Measurements from ENCODE around the gene FANCC. TPM values are rescaled to one million over a fixed set of nuclear protein-coding genes. Genes with fewer than 3 reads are reported as not detected.

Gene FANCC
- total and polyA plus RNA-seq, 2 of the 8 experiments (the other 6 are each of a cell fraction or from before 2014, with no cell fraction given) = 7.8 to 15.2 TPM

GRCh38 chr9:95137587-95138145, 179.8 kb downstream of the FANCC start:
- Histone ChIP-seq H2BK12ac (ENCODE audit: low read depth, low read length) (no peak overlapping the region), H3K9ac (replicated peaks in 1 of 4; ENCODE audit: extremely low read depth in 1 of 4, low read depth in 3 of 4, low read length in 3 of 4) (no peak overlapping the region), H3K4ac (replicated peaks; ENCODE audit: insufficient read length, low read depth, low read length) (no peak overlapping the region), H4K20me1 (replicated peaks in 1 of 2; ENCODE audit: control insufficient read depth in 1 of 2, insufficient read depth in 2 of 2, low read length in 2 of 2) (no peaks in the 10 kb centered on the region), H3K4me2 (ENCODE audit: insufficient read depth in 1 of 2, low read depth in 2 of 2, low read length in 2 of 2) (no peak overlapping the region), H3K79me1 (ENCODE audit: low read depth, low read length) (no peaks in the 10 kb centered on the region), H2AFZ (ENCODE audit: low read length) (no peak overlapping the region), H3K14ac (ENCODE audit: insufficient read length) (no peak overlapping the region), H3K4me1 (replicated peaks in 1 of 4; ENCODE audit: control insufficient read depth in 3 of 4, insufficient read depth in 4 of 4, low read length in 3 of 4) (peaks cover 0 to 2% (median 0%) of the 10 kb centered on the region in 4 experiments; a peak in 1 of 7 replicates), H3K9me3 (ENCODE audit: insufficient read depth in 2 of 2, low read depth in 1 of 2, low read length in 1 of 2) (no peaks in the 10 kb centered on the region), H2BK5ac (ENCODE audit: low read depth, low read length) (no peak overlapping the region), H3K4me3 (ENCODE audit: extremely low read depth in 1 of 4, insufficient read depth in 2 of 4, low read depth in 3 of 4, low read length in 4 of 4) (no peak overlapping the region), H3K18ac (ENCODE audit: extremely low read depth, low read length) (no peak overlapping the region), H3K79me2 (ENCODE audit: control insufficient read depth in 1 of 2, insufficient read depth in 2 of 2, low read length in 2 of 2) (no peaks in the 10 kb centered on the region), H3K27ac (ENCODE audit: low read depth, low read length) (no peak overlapping the region), H4K91ac (replicated peaks; ENCODE audit: insufficient read length, low read length) (peak overlapping the region; percentile 27), H4K5ac (ENCODE audit: insufficient read length, low read depth, low read length) (no peak overlapping the region), H2BK20ac (ENCODE audit: low read length) (no peak overlapping the region), H3K36me3 (ENCODE audit: control insufficient read depth in 2 of 4, insufficient read depth in 4 of 4, low read length in 3 of 4) (no peaks in the 10 kb centered on the region), H3K23me2 (ENCODE audit: low read depth, low read length) (no peaks in the 10 kb centered on the region), H3K23ac (ENCODE audit: insufficient read length) (no peak overlapping the region), H3K27me3 (replicated peaks in 1 of 4; ENCODE audit: control insufficient read depth in 3 of 4, extremely low read depth in 1 of 4, insufficient read depth in 3 of 4, low read length in 3 of 4) (no peaks in the 10 kb centered on the region), H2BK15ac (ENCODE audit: low read length) (no peak overlapping the region; the same call in 1 of the 2 replicates), H2BK120ac (replicated peaks; ENCODE audit: low read depth, low read length) (no peak overlapping the region), H4K8ac (ENCODE audit: extremely low read depth, insufficient read depth, low read length) (no peak overlapping the region), H2AK5ac (ENCODE audit: low read depth, low read length) (no peak overlapping the region), H3K56ac (replicated peaks; ENCODE audit: insufficient read length, low read depth, low read length) (no peak overlapping the region)
- ChIA-PET POLR2A (ENCODE audit: partially characterized antibody) (no interaction called here), CTCF (ENCODE audit: partially characterized antibody) (interaction anchor here (0.6 to 3.0 kb wide), 7 partner anchors 8 to 456 kb away, joined by 3 to 14 read pairs (median 9); no protein-coding TSS in a partner anchor)
- no peak for FAIRE-seq
- 97% methylated on average over 13 of the region's 14 CpGs; no CpG with 5 or more reads in 1 of the 2 experiments for WGBS, 2 experiments (ENCODE audit: extremely low coverage in 1 of 2, insufficient coverage in 1 of 2, insufficient read length in 1 of 2, insufficient replicate concordance in 2 of 2, low coverage in 1 of 2, low lambda C conversion rate in 2 of 2, missing lambda C conversion rate in 1 of 2)
- TF ChIP-seq EGR1 (IDR thresholded peaks at IDR 0.05; ENCODE audit: borderline replicate concordance, low read depth, low read length) (no peak), RNF2 (IDR thresholded peaks at IDR 0.05; ENCODE audit: borderline replicate concordance, low read depth, low read length, missing control alignments, poor library complexity, severe bottlenecking) (no peak), SIX5 (IDR thresholded peaks at IDR 0.05; ENCODE audit: low read depth, low read length) (no peak), NRF1 (IDR thresholded peaks at IDR 0.05; ENCODE audit: low read depth, low read length) (no peak), CBX5 (IDR thresholded peaks at IDR 0.05; ENCODE audit: low read depth, low read length) (no peak), PHF8 (conservative IDR thresholded peaks at IDR 0.05; ENCODE audit: low read depth, low read length) (no peak), SUZ12 (IDR thresholded peaks at IDR 0.05; ENCODE audit: low read length) (no peak), HDAC6 (IDR thresholded peaks at IDR 0.05; ENCODE audit: low read depth, low read length) (no peak), RBBP5 (IDR thresholded peaks at IDR 0.05; ENCODE audit: borderline replicate concordance, low read depth, low read length) (no peak), CHD1 (IDR thresholded peaks at IDR 0.05; ENCODE audit: low read depth, low read length) (no peak), GTF2F1 (IDR thresholded peaks at IDR 0.05; ENCODE audit: borderline replicate concordance, low read depth, low read length) (no peak)
- TF ChIP-seq, protein P1, sequence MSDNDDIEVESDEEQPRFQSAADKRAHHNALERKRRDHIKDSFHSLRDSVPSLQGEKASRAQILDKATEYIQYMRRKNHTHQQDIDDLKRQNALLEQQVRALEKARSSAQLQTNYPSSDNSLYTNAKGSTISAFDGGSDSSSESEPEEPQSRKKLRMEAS (IDR thresholded peaks at IDR 0.05) = no peak
- no peak for DNase-seq (ENCODE audit: low read depth in 1 of 2, low spot score in 2 of 2)
